SU-DHL-6 (cell line): ENCODE results near the gene XRN2.
"Not testable (repeated sequence)": the region's sequence is repeated elsewhere in the genome, so short reads cannot be mapped to it uniquely, and the experiment has no call there.

ENCODE experiments used
- H2AFZ ChIP-seq: fragments of 200-600 bp; sonication (generic); 2 replicates; pipeline ENCODE4 v1.6.1; 2014; ENCODE audit warnings: low read depth, mild to moderate bottlenecking, moderate library complexity, mixed read lengths, antibody characterized with exemption, low read length; ENCODE audit not compliant: severe bottlenecking
- H3F3A ChIP-seq: fragments of 200-600 bp; shearing (Covaris generic); 2 replicates; pipeline ENCODE4 v1.6.0; 2016; ENCODE audit warnings: antibody characterized with exemption, mild to moderate bottlenecking; ENCODE audit not compliant: insufficient read depth
- H3K27ac ChIP-seq: fragments of 200-600 bp; sonication (generic); 2 replicates; pipeline ENCODE4 v1.5.1; 2016; ENCODE audit warnings: low read depth, mild to moderate bottlenecking, low read length, moderate library complexity, mixed read lengths
- H3K27me3 ChIP-seq: fragments of 200-600 bp; sonication (generic), shearing (Covaris generic); 2 replicates; pipeline ENCODE4 v1.6.0; 2014; ENCODE audit warnings: mild to moderate bottlenecking, low read length
- H3K36me3 ChIP-seq: fragments of 200-600 bp; sonication (generic); 2 replicates; pipeline ENCODE4 v1.6.1; 2014; ENCODE audit warnings: mild to moderate bottlenecking, low read length, mixed read lengths
- H3K4me2 ChIP-seq: fragments of 300-600, 200-600 bp; shearing (Covaris generic), sonication (generic); 2 replicates; pipeline ENCODE4 v1.6.0; 2014; ENCODE audit warnings: low read length, low read depth, mild to moderate bottlenecking; ENCODE audit not compliant: poor library complexity, severe bottlenecking
- H3K4me3 ChIP-seq: fragments of 200-600 bp; sonication (generic); 2 replicates; pipeline ENCODE4 v1.5.1; 2014; ENCODE audit warnings: antibody characterized with exemption, low read length, mild to moderate bottlenecking, mixed read lengths; ENCODE audit not compliant: insufficient read depth, poor library complexity, severe bottlenecking
- H3K79me2 ChIP-seq: fragments of 200-600 bp; sonication (generic); 2 replicates; pipeline ENCODE4 v1.6.1; 2014; ENCODE audit warnings: mild to moderate bottlenecking, low read length, moderate library complexity; ENCODE audit not compliant: insufficient read depth
- H3K9ac ChIP-seq: fragments of 200-600 bp; sonication (generic); 2 replicates; pipeline ENCODE4 v1.7.0; 2014; ENCODE audit warnings: mild to moderate bottlenecking, low read length
- H3K9me2 ChIP-seq: fragments of 200-600 bp; sonication (generic); replicated peaks from 2 replicates; pipeline ENCODE4 v1.6.1; 2014; ENCODE audit warnings: low read length; ENCODE audit not compliant: insufficient read depth
- H3K9me3 ChIP-seq: fragments of 200-600 bp; sonication (generic); 2 replicates; pipeline ENCODE4 v1.6.1; 2014; ENCODE audit warnings: low read length, mixed read lengths; ENCODE audit not compliant: insufficient read depth
- H4K20me1 ChIP-seq: fragments of 200-600 bp; sonication (generic); 2 replicates; pipeline ENCODE4 v1.6.1; 2014; ENCODE audit warnings: low read depth, mild to moderate bottlenecking, antibody characterized with exemption, low read length, moderate library complexity, mixed read lengths
- EZH2phosphoT487 ChIP-seq: fragments of 200-600 bp; sonication (generic), shearing (Covaris generic); conservative IDR thresholded peaks from 2 replicates; pipeline ENCODE4 v1.6.1; 2018; ENCODE audit warnings: mild to moderate bottlenecking, antibody characterized with exemption, low read length, moderate library complexity, mixed read lengths
- TF ChIP-seq, protein P1 (sequence below): fragments of 200-600 bp; sonication (generic); IDR thresholded peaks from one replicate; pipeline ENCODE4 v1.5.1; 2017; ENCODE audit warnings: antibody characterized with exemption, mild to moderate bottlenecking, low read length, moderate library complexity; ENCODE audit not compliant: insufficient read depth, poor library complexity, severe bottlenecking

Gene XRN2

DNA sequence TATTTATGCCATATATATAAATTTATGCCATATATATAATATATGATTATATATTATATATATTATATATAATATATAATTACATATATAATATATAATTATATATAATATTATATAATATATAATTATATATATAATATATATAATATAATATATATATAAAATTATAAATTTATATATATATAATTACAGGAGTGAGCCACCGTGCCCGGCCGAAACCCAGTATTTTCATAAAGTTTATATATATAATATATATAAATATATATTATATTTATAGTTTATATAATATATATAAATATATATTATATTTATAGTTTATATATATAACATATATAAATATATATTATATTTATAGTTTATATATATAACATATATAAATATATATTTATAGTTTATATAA lies 62.6 kb downstream of the XRN2 start:
- Histone ChIP-seq H3K4me2 (no peak overlapping the region), H2AFZ (no peak overlapping the region), H3K36me3 (peaks cover 41% of the 10 kb centered on the region)

DNA sequence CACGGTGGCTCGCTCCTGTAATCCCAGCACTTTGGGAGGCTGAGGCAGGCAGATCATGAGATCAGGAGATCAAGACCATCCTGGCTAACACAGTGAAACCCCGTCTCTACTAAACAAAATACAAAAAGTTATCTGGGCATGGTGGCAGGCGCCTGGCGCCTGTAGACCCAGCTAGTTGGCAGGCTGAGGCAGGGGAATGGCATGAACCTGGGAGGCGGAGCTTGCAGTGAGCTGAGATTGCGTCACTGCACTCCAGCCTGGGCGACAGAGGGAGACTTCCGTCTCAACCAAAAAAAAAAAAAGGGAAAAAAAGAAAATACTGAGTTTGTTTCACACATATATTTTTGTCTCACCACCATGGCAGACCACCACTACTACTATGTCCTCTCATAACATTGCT lies 63.1 kb downstream of the XRN2 start:
- not testable (repeated sequence) for H3K4me2 ChIP-seq, H3K27ac ChIP-seq, H3K4me3 ChIP-seq, H3K9me2 ChIP-seq, H2AFZ ChIP-seq, H3K27me3 ChIP-seq, H3F3A ChIP-seq, H4K20me1 ChIP-seq, H3K9me3 ChIP-seq, H3K9ac ChIP-seq, H3K79me2 ChIP-seq
- H3K36me3 ChIP-seq = peaks cover 41% of the 10 kb centered on the region

More for the DNA sequence above, 62.6 kb downstream of the XRN2 start:
- no peaks in the 10 kb centered on the region for H3F3A ChIP-seq
- no peak overlapping the region for H3K4me3 ChIP-seq
- H3K9me3 ChIP-seq = no peaks in the 10 kb centered on the region
- H3K27me3 ChIP-seq = no peaks in the 10 kb centered on the region
- no peaks in the 10 kb centered on the region; the same call in 1 of the 2 replicates for H3K79me2 ChIP-seq
- no peaks in the 10 kb centered on the region for H3K9me2 ChIP-seq
- no peaks in the 10 kb centered on the region for H4K20me1 ChIP-seq
- no peak overlapping the region for H3K27ac ChIP-seq
- no peak for TF ChIP-seq EZH2phosphoT487
- TF ChIP-seq, protein P1, sequence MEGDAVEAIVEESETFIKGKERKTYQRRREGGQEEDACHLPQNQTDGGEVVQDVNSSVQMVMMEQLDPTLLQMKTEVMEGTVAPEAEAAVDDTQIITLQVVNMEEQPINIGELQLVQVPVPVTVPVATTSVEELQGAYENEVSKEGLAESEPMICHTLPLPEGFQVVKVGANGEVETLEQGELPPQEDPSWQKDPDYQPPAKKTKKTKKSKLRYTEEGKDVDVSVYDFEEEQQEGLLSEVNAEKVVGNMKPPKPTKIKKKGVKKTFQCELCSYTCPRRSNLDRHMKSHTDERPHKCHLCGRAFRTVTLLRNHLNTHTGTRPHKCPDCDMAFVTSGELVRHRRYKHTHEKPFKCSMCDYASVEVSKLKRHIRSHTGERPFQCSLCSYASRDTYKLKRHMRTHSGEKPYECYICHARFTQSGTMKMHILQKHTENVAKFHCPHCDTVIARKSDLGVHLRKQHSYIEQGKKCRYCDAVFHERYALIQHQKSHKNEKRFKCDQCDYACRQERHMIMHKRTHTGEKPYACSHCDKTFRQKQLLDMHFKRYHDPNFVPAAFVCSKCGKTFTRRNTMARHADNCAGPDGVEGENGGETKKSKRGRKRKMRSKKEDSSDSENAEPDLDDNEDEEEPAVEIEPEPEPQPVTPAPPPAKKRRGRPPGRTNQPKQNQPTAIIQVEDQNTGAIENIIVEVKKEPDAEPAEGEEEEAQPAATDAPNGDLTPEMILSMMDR = no peak
- no peak overlapping the region for H3K9ac ChIP-seq

DNA sequence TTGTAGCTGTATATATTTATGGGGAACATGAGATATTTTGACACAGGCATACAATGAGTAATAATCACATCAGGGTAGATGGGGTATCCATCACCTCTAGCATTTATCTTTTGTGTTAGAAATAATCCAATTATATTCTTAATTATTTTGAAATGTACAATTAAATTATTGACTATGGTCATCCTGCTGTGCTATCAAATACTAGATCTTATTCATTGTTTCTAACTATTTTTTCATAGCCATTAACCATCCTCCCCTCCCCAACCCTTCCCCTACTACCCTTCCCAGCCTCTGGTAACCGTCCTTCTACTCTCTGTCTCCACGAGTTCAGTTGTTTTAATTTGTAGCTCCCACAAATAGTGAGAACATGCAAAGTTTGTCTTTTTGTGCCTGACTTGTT lies 65.7 kb downstream of the XRN2 start:
- Histone ChIP-seq H3K9me2 (no peaks in the 10 kb centered on the region), H3F3A (no peaks in the 10 kb centered on the region), H3K27me3 (no peaks in the 10 kb centered on the region), H3K9ac (no peak overlapping the region), H3K9me3 (no peaks in the 10 kb centered on the region), H3K79me2 (no peaks in the 10 kb centered on the region; the same call in 1 of the 2 replicates), H3K27ac (no peak overlapping the region), H3K4me3 (no peak overlapping the region), H3K4me2 (no peak overlapping the region), H4K20me1 (no peaks in the 10 kb centered on the region), H2AFZ (no peak overlapping the region), H3K36me3 (peaks cover 49% of the 10 kb centered on the region)
- TF ChIP-seq EZH2phosphoT487 = no peak
- TF ChIP-seq, protein P1 = no peak

DNA sequence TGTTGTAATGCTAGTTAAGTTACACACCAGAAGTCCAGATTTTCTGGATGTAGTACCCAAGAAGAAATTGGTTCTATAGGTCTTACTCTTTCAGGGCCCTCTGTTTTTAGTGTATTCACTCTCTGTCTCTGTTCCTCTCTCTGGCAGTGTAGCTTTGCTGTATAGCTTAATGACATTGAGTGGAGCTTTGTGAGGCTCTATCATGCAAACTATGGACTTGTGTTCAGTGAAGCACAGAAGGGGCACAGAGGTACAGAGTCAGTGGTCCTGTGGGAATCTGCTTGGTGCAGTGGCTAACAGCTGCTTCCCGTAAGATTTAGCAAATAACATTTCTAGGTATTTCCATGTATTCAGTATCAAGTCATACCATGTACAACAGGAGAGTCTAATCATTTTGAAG lies 68.1 kb downstream of the XRN2 start:
- peaks cover 7% of the 10 kb centered on the region; the same call in 1 of the 2 replicates for H3K79me2 ChIP-seq
- TF ChIP-seq, protein P1 = no peak
- no peak for TF ChIP-seq EZH2phosphoT487
- no peaks in the 10 kb centered on the region for H3F3A ChIP-seq
- peaks cover 44% of the 10 kb centered on the region; the same call in 1 of the 2 replicates for H3K36me3 ChIP-seq
- no peaks in the 10 kb centered on the region for H3K9me2 ChIP-seq
- no peak overlapping the region for H3K4me2 ChIP-seq
- no peak overlapping the region for H3K27ac ChIP-seq
- H2AFZ ChIP-seq = no peak overlapping the region
- H3K27me3 ChIP-seq = no peaks in the 10 kb centered on the region
- H3K9me3 ChIP-seq = no peaks in the 10 kb centered on the region
- no peak overlapping the region for H3K4me3 ChIP-seq
- no peak overlapping the region for H3K9ac ChIP-seq
- H4K20me1 ChIP-seq = no peaks in the 10 kb centered on the region
